ENCODE measurements around the gene NDUFB10. TPM values are rescaled to one million over a fixed set of nuclear protein-coding genes. Genes with fewer than 3 reads are reported as not detected.

The NDUFB10 gene
- total and polyA plus RNA-seq, 8 donors = 28.6 to 285 (median 92.9) TPM

- DNase-seq = peak; percentile 60 to 83
- Histone ChIP-seq H3K27ac (peak overlapping the region in 3 of 5 donors; percentile 23 to 71 (median 44)), H3K36me3 (peaks cover 13 to 19% (median 19%) of the 10 kb centered on the region in 4 donors)
Measured at GRCh38 chr16:1990351-1991134, 31.2 kb downstream of the NDUFB10 start.

GRCh38 chr16:1991135-1991551 is 31.8 kb downstream of the NDUFB10 start:
- Histone ChIP-seq H3K4me3 (peak overlapping the region; percentile 30 to 45 (median 40)), H3K27ac (peak overlapping the region in 3 of 5 donors; percentile 70 to 73 (median 71)), H3K4me1 (peaks cover 27 to 44% (median 42%) of the 10 kb centered on the region in 4 donors), H3K9me3 (no peaks in the 10 kb centered on the region), H3K27me3 (peaks cover 7 to 53% (median 35%) of the 10 kb centered on the region in 3 donors), H3K36me3 (peaks cover 7 to 17% (median 13%) of the 10 kb centered on the region in 4 donors)
- TF ChIP-seq CTCF (IDR thresholded peaks at IDR 0.05) (no peak), POLR2AphosphoS5 (IDR thresholded peaks at IDR 0.05) (peak in 1 of 3 donors; percentile 24)
- intact Hi-C loops (cut with DNase I; ENCODE audit: low total_unique reads) = no loop called here
- DNase-seq = peak in 1 of 2 donors; percentile 51
- WGBS, 5 donors = 0 to 11% (median 9%) methylated on average over 3 to 18 of the region's 18 CpGs

More at GRCh38 chr16:1990351-1991134, 31.2 kb downstream of the NDUFB10 start:
- Histone ChIP-seq H3K27me3 (peaks cover 7 to 53% (median 35%) of the 10 kb centered on the region in 3 donors), H3K4me3 (peak overlapping the region; percentile 19 to 38 (median 32)), H3K9me3 (no peaks in the 10 kb centered on the region), H3K4me1 (peaks cover 27 to 49% (median 47%) of the 10 kb centered on the region in 4 donors)
- TF ChIP-seq POLR2A (IDR thresholded peaks at IDR 0.05) (no peak), POLR2AphosphoS5 (IDR thresholded peaks at IDR 0.05) (no peak), EP300 (IDR thresholded peaks at IDR 0.05) (no peak), CTCF (IDR thresholded peaks at IDR 0.05) (no peak)
- 0 to 4% (median 3%) methylated on average over 31 to 50 of the region's 50 CpGs for WGBS, 5 donors
- intact Hi-C loops (cut with DNase I; ENCODE audit: low total_unique reads) = no loop called here

GRCh38 chr16:1991588-1991947 is 32.2 kb downstream of the NDUFB10 start:
- Histone ChIP-seq H3K4me1 (peaks cover 27 to 44% (median 43%) of the 10 kb centered on the region in 4 donors), H3K9me3 (no peaks in the 10 kb centered on the region), H3K27me3 (peaks cover 7 to 53% (median 35%) of the 10 kb centered on the region in 3 donors), H3K4me3 (peak overlapping the region; percentile 38 to 45 (median 40)), H3K27ac (peak overlapping the region; percentile 40 to 73 (median 70)), H3K36me3 (peaks cover 3 to 17% (median 9%) of the 10 kb centered on the region in 4 donors)
- intact Hi-C loops (cut with DNase I; ENCODE audit: low total_unique reads) = no loop called here
- WGBS, 5 donors = 7 to 18% (median 18%) methylated on average over 10 to 22 of the region's 22 CpGs
- no peak for DNase-seq
- TF ChIP-seq POLR2A (IDR thresholded peaks at IDR 0.05) (no peak), EP300 (IDR thresholded peaks at IDR 0.05) (no peak), CTCF (IDR thresholded peaks at IDR 0.05) (no peak), POLR2AphosphoS5 (IDR thresholded peaks at IDR 0.05) (no peak)

GRCh38 chr16:1991948-1992703 is 32.8 kb downstream of the NDUFB10 start:
- TF ChIP-seq POLR2A (IDR thresholded peaks at IDR 0.05) (no peak), CTCF (IDR thresholded peaks at IDR 0.05) (no peak), POLR2AphosphoS5 (IDR thresholded peaks at IDR 0.05) (peak in 2 of 3 donors; percentile 74 to 83), EP300 (IDR thresholded peaks at IDR 0.05) (no peak)
- H3K27ac ChIP-seq = peak overlapping the region; percentile 40 to 73 (median 70)
- peaks cover 7 to 53% (median 35%) of the 10 kb centered on the region in 3 donors for H3K27me3 ChIP-seq
- 3 to 19% (median 9%) methylated on average over 33 to 93 of the region's 96 CpGs for WGBS, 5 donors
- peak; percentile 95 to 97 for DNase-seq
- no peaks in the 10 kb centered on the region for H3K9me3 ChIP-seq
- intact Hi-C loops (cut with DNase I; ENCODE audit: low total_unique reads) = no loop called here
- H3K4me3 ChIP-seq = peak overlapping the region; percentile 38 to 45 (median 40)
- peaks cover 0 to 17% (median 9%) of the 10 kb centered on the region in 4 donors for H3K36me3 ChIP-seq
- H3K4me1 ChIP-seq = peaks cover 27 to 48% (median 43%) of the 10 kb centered on the region in 4 donors
